ENCODE results near the gene CCBE1. TPM values are rescaled to one million over a fixed set of nuclear protein-coding genes. Genes with fewer than 3 reads are reported as not detected.

The CCBE1 gene
- total RNA-seq, 2 donors from 2014 or later: 1.00 to 2.9 TPM

- Histone ChIP-seq H3K36me3 (ENCODE audit: control insufficient read depth, insufficient read depth, low read length) (no peaks in the 10 kb centered on the region), H3K27ac (ENCODE audit: low read depth, low read length) (no peak overlapping the region), H3K27me3 (ENCODE audit: control insufficient read depth, insufficient read depth, low read length, poor library complexity, severe bottlenecking) (no peaks in the 10 kb centered on the region), H3K9ac (ENCODE audit: extremely low read depth, low read length, poor library complexity, severe bottlenecking) (no peak overlapping the region), H3K4me3 (ENCODE audit: low read length) (no peak overlapping the region), H3K9me3 (ENCODE audit: control insufficient read depth, low read length) (no peaks in the 10 kb centered on the region), H3K4me1 (ENCODE audit: control insufficient read depth, insufficient read depth, low read length) (no peaks in the 10 kb centered on the region)
- Mint-ChIP-seq H3K9me3 (no peaks in the 10 kb centered on the region), H3K4me3 (no peak overlapping the region), H3K36me3 (ENCODE audit: low read depth) (no peaks in the 10 kb centered on the region), H3K27me3 (ENCODE audit: insufficient read depth) (peaks cover 1% of the 10 kb centered on the region), H3K4me1 (peaks cover 5% of the 10 kb centered on the region), H3K27ac (no peak overlapping the region)
- WGBS, 2 experiments (ENCODE audit: insufficient coverage in 1 of 2, insufficient read length in 1 of 2): 86 to 90% methylated on average over 7 of the region's 7 CpGs
- no peak for DNase-seq
- TF ChIP-seq CTCF (conservative IDR thresholded peaks at IDR 0.05): no peak
These were observed 137.7 kb downstream of the CCBE1 start for GRCh38 chr18:59559528-59559927.

GRCh38 chr18:59555995-59556659, 141.1 kb downstream of the CCBE1 start:
- H3K36me3 ChIP-seq (ENCODE audit: control insufficient read depth, insufficient read depth, low read length): no peaks in the 10 kb centered on the region
- peak; percentile 53 for DNase-seq
- Mint-ChIP-seq H3K9me3 (no peaks in the 10 kb centered on the region), H3K4me1 (peaks cover 5% of the 10 kb centered on the region), H3K27me3 (ENCODE audit: insufficient read depth) (peaks cover 1% of the 10 kb centered on the region), H3K27ac (no peak overlapping the region), H3K4me3 (no peak overlapping the region), H3K36me3 (ENCODE audit: low read depth) (no peaks in the 10 kb centered on the region)
- no peak overlapping the region for H3K4me3 ChIP-seq (ENCODE audit: low read length)
- 85 to 86% methylated on average over 6 to 7 of the region's 7 CpGs for WGBS, 2 experiments (ENCODE audit: insufficient coverage in 1 of 2, insufficient read length in 1 of 2)
- no peak overlapping the region for H3K27ac ChIP-seq (ENCODE audit: low read depth, low read length)
- no peak overlapping the region for H3K9ac ChIP-seq (ENCODE audit: extremely low read depth, low read length, poor library complexity, severe bottlenecking)
- H3K27me3 ChIP-seq (ENCODE audit: control insufficient read depth, insufficient read depth, low read length, poor library complexity, severe bottlenecking): no peaks in the 10 kb centered on the region
- TF ChIP-seq CTCF (conservative IDR thresholded peaks at IDR 0.05): no peak
- H3K4me1 ChIP-seq (ENCODE audit: control insufficient read depth, insufficient read depth, low read length): no peaks in the 10 kb centered on the region
- no peaks in the 10 kb centered on the region for H3K9me3 ChIP-seq (ENCODE audit: control insufficient read depth, low read length)

GRCh38 chr18:59554796-59555335, 142.4 kb downstream of the CCBE1 start:
- Histone ChIP-seq H3K27ac (ENCODE audit: low read depth, low read length) (no peak overlapping the region), H3K36me3 (ENCODE audit: control insufficient read depth, insufficient read depth, low read length) (no peaks in the 10 kb centered on the region), H3K4me3 (ENCODE audit: low read length) (no peak overlapping the region), H3K27me3 (ENCODE audit: control insufficient read depth, insufficient read depth, low read length, poor library complexity, severe bottlenecking) (no peaks in the 10 kb centered on the region), H3K4me1 (ENCODE audit: control insufficient read depth, insufficient read depth, low read length) (no peaks in the 10 kb centered on the region), H3K9me3 (ENCODE audit: control insufficient read depth, low read length) (no peaks in the 10 kb centered on the region), H3K9ac (ENCODE audit: extremely low read depth, low read length, poor library complexity, severe bottlenecking) (no peak overlapping the region)
- Mint-ChIP-seq H3K4me3 (no peak overlapping the region), H3K9me3 (no peaks in the 10 kb centered on the region), H3K27me3 (ENCODE audit: insufficient read depth) (peaks cover 1% of the 10 kb centered on the region), H3K4me1 (peaks cover 5% of the 10 kb centered on the region), H3K27ac (no peak overlapping the region), H3K36me3 (ENCODE audit: low read depth) (no peaks in the 10 kb centered on the region)
- no peak for TF ChIP-seq CTCF (conservative IDR thresholded peaks at IDR 0.05)
- WGBS, 2 experiments (ENCODE audit: insufficient coverage in 1 of 2, insufficient read length in 1 of 2): 92 to 100% methylated on average over 2 of the region's 2 CpGs
- DNase-seq: no peak

Data from endodermal cell (in vitro differentiated cells).